Panc1 (cell line): ENCODE results near the gene DCTN3.

ENCODE experiments used
- POLR2AphosphoS5 ChIP-seq: IDR thresholded peaks from 2 replicates; pipeline ENCODE4 v1.6.1; 2012; ENCODE audit warnings: mild to moderate bottlenecking, low read depth, low read length, moderate library complexity
- SIN3A ChIP-seq: IDR thresholded peaks from 2 replicates; pipeline ENCODE4 v1.6.1; 2012; ENCODE audit warnings: low read depth, mild to moderate bottlenecking, low read length, moderate library complexity, borderline replicate concordance; ENCODE audit not compliant: insufficient read depth
- TF ChIP-seq, protein P1 (sequence below): fragments of 450-650 bp; IDR thresholded peaks from 2 replicates; pipeline ENCODE4 v1.5.1; 2017; ENCODE audit warnings: mild to moderate bottlenecking
- TF ChIP-seq, protein P2 (sequence below), 2 experiments: IDR thresholded peaks; 2 replicates each; pipeline ENCODE4 v1.6.1; 2011 to 2012; ENCODE audit warnings: low read depth in 2 of 2, control low read depth in 1 of 2, low read length in 1 of 2, mild to moderate bottlenecking in 1 of 2, moderate library complexity in 1 of 2; ENCODE audit not compliant: insufficient read depth in 1 of 2

DNA sequence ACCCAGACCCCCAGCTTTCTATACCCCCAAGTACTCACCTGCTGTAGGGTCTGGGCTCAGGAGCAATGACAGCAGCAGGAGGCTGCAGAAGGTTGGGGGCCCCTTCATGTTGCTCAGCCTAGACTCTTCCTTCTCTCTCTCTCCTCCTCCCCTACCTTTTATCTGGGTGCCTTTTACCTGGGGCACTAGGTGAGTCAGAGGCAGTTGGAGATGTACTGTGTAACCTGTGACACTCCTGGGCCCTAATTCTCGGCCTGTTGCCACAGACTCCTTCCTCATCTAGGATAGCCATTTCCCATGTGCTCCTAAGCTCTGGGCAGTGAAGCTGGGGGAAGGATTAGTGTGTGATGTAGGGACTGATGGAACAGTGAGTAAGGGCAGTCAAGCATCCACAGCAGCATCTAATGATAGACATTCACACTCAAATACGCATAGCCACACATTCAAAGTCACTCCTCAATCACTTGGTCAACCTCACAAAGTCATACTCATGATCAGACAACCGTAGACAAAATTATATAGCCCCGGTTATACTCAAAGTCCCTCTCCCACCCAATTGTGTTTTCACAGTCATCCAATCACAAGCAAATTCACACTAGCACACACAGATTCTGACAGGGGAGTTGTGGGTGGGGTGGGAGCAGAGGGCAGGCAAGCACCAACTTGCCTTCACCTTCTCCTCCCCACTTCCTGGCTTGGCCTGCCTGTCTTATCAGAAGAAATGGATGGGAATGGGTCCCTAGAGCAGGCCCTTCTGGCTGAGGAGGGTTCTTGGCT lies 42.4 kb upstream of the DCTN3 start, which contains the start of gene CCL27:
- TF ChIP-seq POLR2AphosphoS5 (no peak), SIN3A (no peak)
- TF ChIP-seq, protein P1, sequence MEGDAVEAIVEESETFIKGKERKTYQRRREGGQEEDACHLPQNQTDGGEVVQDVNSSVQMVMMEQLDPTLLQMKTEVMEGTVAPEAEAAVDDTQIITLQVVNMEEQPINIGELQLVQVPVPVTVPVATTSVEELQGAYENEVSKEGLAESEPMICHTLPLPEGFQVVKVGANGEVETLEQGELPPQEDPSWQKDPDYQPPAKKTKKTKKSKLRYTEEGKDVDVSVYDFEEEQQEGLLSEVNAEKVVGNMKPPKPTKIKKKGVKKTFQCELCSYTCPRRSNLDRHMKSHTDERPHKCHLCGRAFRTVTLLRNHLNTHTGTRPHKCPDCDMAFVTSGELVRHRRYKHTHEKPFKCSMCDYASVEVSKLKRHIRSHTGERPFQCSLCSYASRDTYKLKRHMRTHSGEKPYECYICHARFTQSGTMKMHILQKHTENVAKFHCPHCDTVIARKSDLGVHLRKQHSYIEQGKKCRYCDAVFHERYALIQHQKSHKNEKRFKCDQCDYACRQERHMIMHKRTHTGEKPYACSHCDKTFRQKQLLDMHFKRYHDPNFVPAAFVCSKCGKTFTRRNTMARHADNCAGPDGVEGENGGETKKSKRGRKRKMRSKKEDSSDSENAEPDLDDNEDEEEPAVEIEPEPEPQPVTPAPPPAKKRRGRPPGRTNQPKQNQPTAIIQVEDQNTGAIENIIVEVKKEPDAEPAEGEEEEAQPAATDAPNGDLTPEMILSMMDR = no peak
- TF ChIP-seq, protein P2, sequence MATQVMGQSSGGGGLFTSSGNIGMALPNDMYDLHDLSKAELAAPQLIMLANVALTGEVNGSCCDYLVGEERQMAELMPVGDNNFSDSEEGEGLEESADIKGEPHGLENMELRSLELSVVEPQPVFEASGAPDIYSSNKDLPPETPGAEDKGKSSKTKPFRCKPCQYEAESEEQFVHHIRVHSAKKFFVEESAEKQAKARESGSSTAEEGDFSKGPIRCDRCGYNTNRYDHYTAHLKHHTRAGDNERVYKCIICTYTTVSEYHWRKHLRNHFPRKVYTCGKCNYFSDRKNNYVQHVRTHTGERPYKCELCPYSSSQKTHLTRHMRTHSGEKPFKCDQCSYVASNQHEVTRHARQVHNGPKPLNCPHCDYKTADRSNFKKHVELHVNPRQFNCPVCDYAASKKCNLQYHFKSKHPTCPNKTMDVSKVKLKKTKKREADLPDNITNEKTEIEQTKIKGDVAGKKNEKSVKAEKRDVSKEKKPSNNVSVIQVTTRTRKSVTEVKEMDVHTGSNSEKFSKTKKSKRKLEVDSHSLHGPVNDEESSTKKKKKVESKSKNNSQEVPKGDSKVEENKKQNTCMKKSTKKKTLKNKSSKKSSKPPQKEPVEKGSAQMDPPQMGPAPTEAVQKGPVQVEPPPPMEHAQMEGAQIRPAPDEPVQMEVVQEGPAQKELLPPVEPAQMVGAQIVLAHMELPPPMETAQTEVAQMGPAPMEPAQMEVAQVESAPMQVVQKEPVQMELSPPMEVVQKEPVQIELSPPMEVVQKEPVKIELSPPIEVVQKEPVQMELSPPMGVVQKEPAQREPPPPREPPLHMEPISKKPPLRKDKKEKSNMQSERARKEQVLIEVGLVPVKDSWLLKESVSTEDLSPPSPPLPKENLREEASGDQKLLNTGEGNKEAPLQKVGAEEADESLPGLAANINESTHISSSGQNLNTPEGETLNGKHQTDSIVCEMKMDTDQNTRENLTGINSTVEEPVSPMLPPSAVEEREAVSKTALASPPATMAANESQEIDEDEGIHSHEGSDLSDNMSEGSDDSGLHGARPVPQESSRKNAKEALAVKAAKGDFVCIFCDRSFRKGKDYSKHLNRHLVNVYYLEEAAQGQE (IDR thresholded peaks at IDR 0.05; ENCODE audit: insufficient read depth in 1 of 2, low read depth in 2 of 2, low read length in 1 of 2) = no peak
